DOHH2 (cell line): ENCODE results near the gene FTCD.

Experiments used
- H3F3A ChIP-seq: fragments of 200-600 bp; sonication (generic), shearing (Covaris generic); 2 replicates; pipeline ENCODE4 v1.6.0; 2016; ENCODE audit warnings: antibody characterized with exemption, mild to moderate bottlenecking; ENCODE audit not compliant: control insufficient read depth, insufficient read depth
- H3K27ac ChIP-seq: fragments of 200-600 bp; sonication (generic); 2 replicates; pipeline ENCODE4 v1.5.1; 2014; ENCODE audit warnings: low read depth, mild to moderate bottlenecking, low read length, moderate library complexity
- H3K27me3 ChIP-seq: fragments of 200-600 bp; sonication (generic); 2 replicates; pipeline ENCODE4 v1.6.1; 2014; ENCODE audit warnings: mild to moderate bottlenecking, low read length, mixed read lengths; ENCODE audit not compliant: control insufficient read depth
- H3K36me3 ChIP-seq: fragments of 200-600 bp; sonication (generic); 2 replicates; pipeline ENCODE4 v1.6.1; 2014; ENCODE audit warnings: mild to moderate bottlenecking, low read length, moderate library complexity, mixed read lengths; ENCODE audit not compliant: control insufficient read depth
- H3K4me1 ChIP-seq: fragments of 200-600 bp; sonication (generic); 2 replicates; pipeline ENCODE4 v1.6.1; 2014; ENCODE audit warnings: mild to moderate bottlenecking, low read length, mixed read lengths; ENCODE audit not compliant: control insufficient read depth
- H3K4me2 ChIP-seq: fragments of 200-600 bp; sonication (generic); 2 replicates; pipeline ENCODE4 v1.6.0; 2014; ENCODE audit warnings: mild to moderate bottlenecking, low read length, moderate library complexity
- H3K4me3 ChIP-seq: fragments of 200-600 bp; sonication (generic); 2 replicates; pipeline ENCODE4 v1.5.1; 2014; ENCODE audit warnings: mild to moderate bottlenecking, low read length, mixed read lengths
- H3K79me2 ChIP-seq: fragments of 200-600 bp; sonication (generic); 2 replicates; pipeline ENCODE4 v1.6.1; 2014; ENCODE audit warnings: mild to moderate bottlenecking, low read length, mixed read lengths; ENCODE audit not compliant: control insufficient read depth
- H3K9me2 ChIP-seq: fragments of 200-600 bp; sonication (generic); replicated peaks from 2 replicates; pipeline ENCODE4 v1.6.1; 2014; ENCODE audit warnings: mild to moderate bottlenecking, low read length, mixed read lengths; ENCODE audit not compliant: control insufficient read depth
- H3K9me3 ChIP-seq: fragments of 200-600 bp; sonication (generic); 2 replicates; pipeline ENCODE4 v1.6.1; 2014; ENCODE audit warnings: antibody characterized with exemption, low read length, mixed read lengths; ENCODE audit not compliant: control insufficient read depth, insufficient read depth
- H4K20me1 ChIP-seq: fragments of 200-600 bp; sonication (generic); 2 replicates; pipeline ENCODE4 v1.6.0; 2014; ENCODE audit warnings: low read depth, mild to moderate bottlenecking, antibody characterized with exemption, low read length, moderate library complexity; ENCODE audit not compliant: control insufficient read depth, insufficient read depth
- EZH2phosphoT487 ChIP-seq: fragments of 200-600 bp; sonication (generic); IDR thresholded peaks from 2 replicates; pipeline ENCODE4 v1.6.1; 2017; ENCODE audit warnings: borderline replicate concordance, mild to moderate bottlenecking, antibody characterized with exemption, low read length, moderate library complexity, mixed read lengths
- TF ChIP-seq, protein P1 (sequence below): fragments of 200-600 bp; sonication (generic); IDR thresholded peaks from one replicate; pipeline ENCODE4 v1.5.1; 2014; ENCODE audit warnings: antibody characterized with exemption, mild to moderate bottlenecking, low read depth, low read length; ENCODE audit not compliant: poor library complexity, severe bottlenecking

FTCD gene, protein sequence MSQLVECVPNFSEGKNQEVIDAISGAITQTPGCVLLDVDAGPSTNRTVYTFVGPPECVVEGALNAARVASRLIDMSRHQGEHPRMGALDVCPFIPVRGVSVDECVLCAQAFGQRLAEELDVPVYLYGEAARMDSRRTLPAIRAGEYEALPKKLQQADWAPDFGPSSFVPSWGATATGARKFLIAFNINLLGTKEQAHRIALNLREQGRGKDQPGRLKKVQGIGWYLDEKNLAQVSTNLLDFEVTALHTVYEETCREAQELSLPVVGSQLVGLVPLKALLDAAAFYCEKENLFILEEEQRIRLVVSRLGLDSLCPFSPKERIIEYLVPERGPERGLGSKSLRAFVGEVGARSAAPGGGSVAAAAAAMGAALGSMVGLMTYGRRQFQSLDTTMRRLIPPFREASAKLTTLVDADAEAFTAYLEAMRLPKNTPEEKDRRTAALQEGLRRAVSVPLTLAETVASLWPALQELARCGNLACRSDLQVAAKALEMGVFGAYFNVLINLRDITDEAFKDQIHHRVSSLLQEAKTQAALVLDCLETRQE

DNA sequence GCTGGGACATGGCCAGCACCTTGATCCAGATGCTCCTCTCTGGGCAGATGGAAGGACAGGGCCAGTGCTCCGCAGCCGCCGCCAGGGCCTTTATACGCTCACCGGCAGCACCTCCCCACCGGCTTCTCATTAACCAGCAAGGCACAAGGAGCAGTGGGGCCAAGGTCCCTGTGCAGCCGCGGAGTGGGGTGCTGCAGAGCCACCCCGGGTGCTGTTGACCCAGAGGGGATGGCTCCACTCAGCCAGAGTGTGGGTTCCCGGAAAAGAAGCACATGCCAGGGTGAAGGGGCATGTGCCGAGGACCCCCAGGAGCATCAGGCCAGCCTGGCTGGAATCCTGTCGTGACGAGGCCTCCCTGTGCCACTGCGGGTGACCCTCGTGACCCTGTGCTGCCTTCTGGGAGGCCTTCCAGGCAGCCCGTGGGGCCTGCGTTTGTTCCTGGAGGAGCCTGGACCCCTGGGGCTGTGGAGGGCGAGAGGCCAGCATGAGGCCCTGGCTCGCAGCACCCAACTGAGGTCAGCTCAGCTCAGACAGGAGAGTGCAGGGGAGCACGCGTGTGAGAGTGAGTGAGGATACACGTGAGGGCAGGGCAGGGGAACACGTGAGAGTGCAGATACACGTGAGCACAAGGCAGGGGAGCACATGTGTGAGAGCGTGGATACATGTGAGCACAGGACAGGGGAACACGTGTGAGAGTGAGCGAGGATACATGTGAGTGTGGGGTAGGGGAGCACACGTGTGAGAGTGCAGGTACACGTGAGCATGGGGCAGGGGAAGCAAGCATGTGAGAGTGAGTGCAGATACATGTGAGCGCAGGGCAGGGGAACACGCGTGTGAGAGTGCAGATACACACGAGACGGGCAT, at the start of gene FTCD:
Gene FTCD, minus strand, starts transcription at position 66 of the 864 bp plus-strand sequence. Its CDS starts 56 bp downstream, at position 10.
- TF ChIP-seq, protein P1, sequence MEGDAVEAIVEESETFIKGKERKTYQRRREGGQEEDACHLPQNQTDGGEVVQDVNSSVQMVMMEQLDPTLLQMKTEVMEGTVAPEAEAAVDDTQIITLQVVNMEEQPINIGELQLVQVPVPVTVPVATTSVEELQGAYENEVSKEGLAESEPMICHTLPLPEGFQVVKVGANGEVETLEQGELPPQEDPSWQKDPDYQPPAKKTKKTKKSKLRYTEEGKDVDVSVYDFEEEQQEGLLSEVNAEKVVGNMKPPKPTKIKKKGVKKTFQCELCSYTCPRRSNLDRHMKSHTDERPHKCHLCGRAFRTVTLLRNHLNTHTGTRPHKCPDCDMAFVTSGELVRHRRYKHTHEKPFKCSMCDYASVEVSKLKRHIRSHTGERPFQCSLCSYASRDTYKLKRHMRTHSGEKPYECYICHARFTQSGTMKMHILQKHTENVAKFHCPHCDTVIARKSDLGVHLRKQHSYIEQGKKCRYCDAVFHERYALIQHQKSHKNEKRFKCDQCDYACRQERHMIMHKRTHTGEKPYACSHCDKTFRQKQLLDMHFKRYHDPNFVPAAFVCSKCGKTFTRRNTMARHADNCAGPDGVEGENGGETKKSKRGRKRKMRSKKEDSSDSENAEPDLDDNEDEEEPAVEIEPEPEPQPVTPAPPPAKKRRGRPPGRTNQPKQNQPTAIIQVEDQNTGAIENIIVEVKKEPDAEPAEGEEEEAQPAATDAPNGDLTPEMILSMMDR = no peak
- no peak for TF ChIP-seq EZH2phosphoT487
- Histone ChIP-seq H3K27ac (no peak within 1 kb of the TSS), H3K4me3 (no peak within 1 kb of the TSS), H3K9me3 (no peaks in the 10 kb centered on the region), H3K4me1 (no peaks in the 10 kb centered on the region; the same call in 1 of the 2 replicates), H4K20me1 (no peaks in the 10 kb centered on the region), H3F3A (no peaks in the 10 kb centered on the region), H3K27me3 (no peaks in the 10 kb centered on the region), H3K36me3 (no peaks in the 10 kb centered on the region), H3K9me2 (no peaks in the 10 kb centered on the region), H3K79me2 (no peaks in the 10 kb centered on the region), H3K4me2 (no peak within 1 kb of the TSS)

- Histone ChIP-seq H3K4me3 (no peak overlapping the region), H3K36me3 (peaks cover 76% of the 10 kb centered on the region), H3K9me2 (no peaks in the 10 kb centered on the region), H3F3A (no peaks in the 10 kb centered on the region; the same call in 1 of the 2 replicates), H3K79me2 (no peaks in the 10 kb centered on the region), H3K27ac (no peak overlapping the region), H4K20me1 (no peaks in the 10 kb centered on the region), H3K9me3 (no peaks in the 10 kb centered on the region), H3K4me1 (no peaks in the 10 kb centered on the region), H3K27me3 (no peaks in the 10 kb centered on the region), H3K4me2 (no peak overlapping the region)
- TF ChIP-seq, protein P1 = no peak
- no peak for TF ChIP-seq EZH2phosphoT487
These were observed 49.8 kb upstream of the FTCD start for GRCh38 chr21:46205166-46205565.

DNA sequence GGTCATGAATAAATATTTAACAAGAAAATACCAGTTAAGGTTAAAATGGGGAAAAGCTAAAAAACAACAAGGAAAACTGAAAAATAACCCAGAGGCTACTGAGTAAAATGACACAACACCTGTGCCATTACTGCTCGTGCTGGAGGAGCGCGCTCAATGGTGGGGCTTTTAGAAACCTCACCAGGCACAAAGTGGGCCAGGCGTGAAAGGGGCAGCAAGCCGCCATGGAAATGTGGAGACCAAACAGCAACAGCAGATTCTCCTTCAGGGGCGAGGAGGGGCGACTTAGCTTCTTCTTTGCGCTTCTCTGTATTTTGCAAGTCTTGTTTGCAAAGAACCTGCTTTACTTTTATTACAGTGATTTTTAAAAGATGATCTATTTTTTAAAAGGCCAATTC, 47.8 kb upstream of the FTCD start:
- Histone ChIP-seq H3K36me3 (peaks cover 80% of the 10 kb centered on the region), H3K79me2 (no peaks in the 10 kb centered on the region), H3K4me1 (no peaks in the 10 kb centered on the region), H4K20me1 (no peaks in the 10 kb centered on the region), H3K27ac (no peak overlapping the region), H3K27me3 (no peaks in the 10 kb centered on the region), H3K4me3 (no peak overlapping the region), H3F3A (no peaks in the 10 kb centered on the region; the same call in 1 of the 2 replicates), H3K9me3 (no peaks in the 10 kb centered on the region), H3K4me2 (no peak overlapping the region), H3K9me2 (no peaks in the 10 kb centered on the region)
- no peak for TF ChIP-seq EZH2phosphoT487
- TF ChIP-seq, protein P1 = no peak
